Limb (tissue), 2 donors: ENCODE data around the gene PRKCZ.

Experiments used
- DNase-seq, 2 donors: peaks; one replicate each; pipeline ENCODE4 v3.0.0-alpha.2; 2016; ENCODE audit errors: extremely low spot score in 2 of 2

The PRKCZ gene

DNA sequence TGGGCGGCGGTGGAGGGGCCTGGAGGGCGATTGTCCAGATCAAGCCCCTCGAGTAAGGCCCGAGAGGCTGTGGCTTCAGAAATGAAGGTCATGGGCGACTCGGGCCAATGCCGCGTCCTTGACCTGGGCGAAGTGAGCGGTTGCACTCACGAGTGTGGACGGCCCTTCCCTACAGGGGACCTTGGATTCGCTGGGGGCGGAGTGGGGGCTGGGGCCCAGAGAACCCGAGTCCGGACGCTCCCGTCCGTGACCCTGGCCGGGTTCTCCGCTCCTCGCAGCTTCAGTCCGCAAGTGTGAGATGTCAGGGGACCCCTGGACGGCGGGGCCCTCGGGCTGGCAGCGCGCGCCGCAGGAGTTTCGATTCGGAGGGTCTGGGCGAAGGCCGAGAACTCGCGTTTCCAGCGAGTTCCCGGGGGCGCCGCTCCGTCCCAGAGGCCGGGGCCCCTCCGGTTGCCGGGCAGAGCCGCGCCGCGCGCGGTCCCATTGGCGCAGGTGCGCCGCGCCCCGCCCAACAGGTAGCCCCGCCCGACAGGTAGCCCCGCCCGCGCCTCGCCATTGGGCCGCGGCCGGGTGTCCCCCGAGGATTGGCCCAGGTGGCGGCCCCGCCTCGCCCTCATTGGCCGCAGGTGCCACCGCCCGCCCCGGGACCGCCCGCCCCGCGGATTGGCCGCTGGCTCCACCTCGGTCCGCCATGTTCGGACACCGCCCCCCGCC lies at the start of gene PRKCZ:
TSS of gene PRKCZ (plus strand) at position 694 of the 714 bp plus-strand sequence. CDS start 220 bp downstream, outside the sequence.
- peak in 1 of 2 donors; percentile 79 for DNase-seq

DNA sequence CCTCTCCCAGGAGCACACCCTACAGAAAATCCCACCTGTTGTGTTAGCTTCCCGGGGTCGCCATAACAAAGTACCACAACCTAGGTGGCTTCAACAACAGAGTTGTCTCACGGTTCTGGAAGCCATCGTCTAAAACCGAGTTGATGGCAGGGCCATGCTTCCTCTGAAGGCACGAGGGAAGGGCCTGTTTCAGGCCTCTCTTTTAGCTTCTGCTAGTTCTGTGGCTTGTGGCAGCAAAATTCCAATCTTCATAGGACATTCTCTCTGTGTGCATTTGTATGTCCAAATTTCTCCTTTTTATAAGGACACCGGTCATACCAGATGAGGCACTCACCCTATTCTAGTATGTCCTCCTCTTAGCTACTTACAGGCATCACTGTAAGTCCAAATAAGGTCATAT lies 49.8 kb upstream of the PRKCZ start:
- DNase-seq = no peak

DNA sequence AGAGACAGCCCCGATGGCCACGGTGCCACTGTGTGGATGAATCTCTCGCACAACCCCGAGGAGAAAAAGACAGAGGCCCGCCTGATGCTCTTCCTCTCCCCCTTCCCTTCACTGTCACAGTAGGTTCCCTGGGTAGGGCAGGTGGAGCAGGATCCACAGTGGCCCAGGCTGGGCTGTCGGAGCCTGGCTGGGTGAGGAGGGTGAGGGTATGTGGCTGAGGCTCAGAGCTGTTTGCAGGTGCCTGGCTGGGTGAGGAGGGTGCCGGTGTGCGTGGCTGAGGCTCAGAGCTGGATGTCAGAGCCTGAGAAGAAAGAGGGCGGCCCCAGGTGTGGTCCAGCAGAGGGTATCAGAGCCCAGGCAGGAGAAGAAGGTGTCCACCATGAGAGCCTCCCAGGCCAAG lies 49.4 kb upstream of the PRKCZ start:
- no peak for DNase-seq

DNA sequence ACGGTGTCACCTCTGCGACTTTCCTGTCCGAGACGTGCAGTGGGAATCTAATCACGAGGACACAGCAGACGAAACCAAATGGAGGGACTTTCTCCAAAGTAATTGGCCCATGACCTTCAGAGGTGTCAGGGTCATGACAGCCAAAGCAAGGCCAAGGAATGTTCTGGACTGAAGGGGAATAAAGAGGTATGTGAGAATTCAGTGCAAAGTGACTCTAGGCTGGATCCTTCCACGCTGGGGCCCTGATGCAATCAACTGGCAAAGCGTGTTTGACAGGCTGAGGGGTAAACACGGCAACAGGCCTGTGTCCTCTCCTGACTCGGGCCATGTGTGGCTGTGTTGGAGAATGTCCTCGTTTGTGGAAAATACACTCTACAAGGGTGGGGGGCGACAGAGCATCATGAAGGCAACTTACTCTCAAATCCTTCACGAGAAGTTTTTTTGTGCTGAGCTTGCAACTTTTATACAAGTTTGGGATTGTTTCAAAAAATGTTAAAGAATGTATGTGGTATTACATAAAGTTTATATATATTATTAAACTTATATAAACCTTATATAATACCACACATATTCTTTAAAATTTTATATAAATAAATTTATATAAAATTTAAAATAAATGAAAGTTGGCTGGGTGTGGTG lies 48.3 kb upstream of the PRKCZ start:
- no peak for DNase-seq

DNA sequence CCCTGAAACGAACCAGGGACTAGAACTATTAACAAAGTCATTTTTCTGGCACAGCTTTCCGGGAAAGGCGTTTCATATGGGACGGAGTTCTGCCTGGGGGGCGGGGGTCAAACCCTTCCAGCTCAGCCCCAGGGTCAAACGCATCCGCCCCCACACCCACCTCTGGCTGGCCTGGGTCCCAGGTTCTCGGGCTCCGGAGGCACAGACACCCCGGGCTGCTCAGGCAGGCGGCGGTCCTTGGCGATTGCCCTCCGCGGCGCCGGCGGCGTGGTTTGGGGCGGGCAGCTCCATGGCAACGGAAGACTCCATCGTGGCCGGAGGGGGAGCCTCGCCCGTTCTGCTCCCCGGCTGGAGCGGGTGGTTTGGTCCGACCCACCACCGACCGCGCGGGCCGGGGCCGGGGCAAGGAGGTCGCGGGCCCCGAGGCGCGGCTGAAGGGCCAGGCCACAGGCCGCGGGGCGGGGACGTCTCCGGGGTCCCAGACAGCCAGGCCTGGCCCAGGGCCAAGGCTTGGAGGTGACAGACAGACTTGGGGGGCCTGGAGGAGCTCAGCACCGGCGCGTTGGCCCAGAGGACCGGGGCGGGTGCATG lies 46.6 kb upstream of the PRKCZ start, which contains the start of gene CFAP74:
TSS of gene CFAP74 (minus strand) at position 246 of the 591 bp plus-strand sequence. CDS start 12,830 bp downstream, outside the sequence.
- peak in 1 of 2 donors; percentile 83 for DNase-seq

DNA sequence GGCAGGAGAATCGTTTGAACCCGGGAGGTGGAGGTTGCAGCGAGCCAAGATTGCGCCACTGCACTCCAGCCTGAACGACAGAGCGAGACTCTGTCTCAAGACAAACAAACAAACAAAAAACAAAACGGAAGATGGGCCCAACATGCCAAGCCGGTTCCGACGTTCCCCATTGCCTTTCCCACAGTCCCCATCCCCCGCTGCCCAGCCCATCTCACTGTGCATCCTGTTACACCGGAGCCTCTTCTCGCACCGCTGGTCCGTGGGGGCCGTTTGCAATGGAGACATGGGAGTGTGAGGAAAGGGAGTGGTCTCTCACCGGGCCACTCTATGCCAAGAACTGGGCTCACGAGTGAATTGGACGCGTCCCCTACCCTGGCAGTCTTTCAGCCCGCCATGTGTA lies 45.4 kb upstream of the PRKCZ start:
- DNase-seq = no peak

DNA sequence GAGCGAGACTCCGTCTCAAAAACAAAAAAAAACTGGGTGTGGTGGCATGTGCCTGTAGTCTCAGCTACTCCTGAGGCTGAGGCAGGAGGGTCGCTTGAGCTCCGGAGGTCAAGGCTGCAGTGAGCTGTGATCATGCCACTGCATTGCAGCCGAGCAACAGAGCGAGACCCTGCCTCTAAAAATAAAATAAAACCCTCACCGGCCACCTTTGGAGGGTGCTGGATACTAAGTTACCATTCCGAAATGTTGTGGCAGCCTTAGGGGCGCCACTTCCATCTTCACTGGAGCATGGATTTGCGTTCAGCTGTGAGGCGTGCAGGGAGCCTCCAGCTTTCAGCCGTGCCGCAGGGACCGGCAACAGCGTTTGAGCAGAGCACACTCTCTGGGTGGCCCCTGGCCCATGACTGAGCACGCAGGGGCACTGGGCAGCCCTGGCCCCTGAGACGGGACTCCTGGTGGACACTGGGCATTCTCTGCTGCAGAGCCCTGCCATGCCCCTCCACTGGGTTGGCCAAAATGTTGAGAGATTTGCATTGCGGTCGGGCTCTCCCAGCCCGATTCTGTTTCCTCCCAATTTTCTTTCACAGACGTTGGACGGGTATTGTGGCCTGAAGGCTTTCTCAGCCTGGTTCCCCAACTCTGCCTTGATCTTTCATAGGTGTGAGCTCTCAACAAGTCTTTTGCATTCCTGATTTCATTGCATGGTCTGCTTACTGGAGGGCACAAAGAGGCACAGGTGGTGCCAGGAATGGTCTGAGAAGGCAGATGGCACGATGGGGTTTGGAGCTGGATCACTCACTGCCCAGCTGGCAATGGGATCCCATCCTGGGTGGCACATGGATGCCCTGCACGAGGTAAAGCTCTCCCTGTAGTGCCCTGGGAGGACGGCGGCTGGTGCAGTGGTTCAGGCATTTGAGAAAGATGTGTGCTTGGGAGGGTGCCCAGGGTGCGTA lies 40.8 kb upstream of the PRKCZ start:
- no peak for DNase-seq

DNA sequence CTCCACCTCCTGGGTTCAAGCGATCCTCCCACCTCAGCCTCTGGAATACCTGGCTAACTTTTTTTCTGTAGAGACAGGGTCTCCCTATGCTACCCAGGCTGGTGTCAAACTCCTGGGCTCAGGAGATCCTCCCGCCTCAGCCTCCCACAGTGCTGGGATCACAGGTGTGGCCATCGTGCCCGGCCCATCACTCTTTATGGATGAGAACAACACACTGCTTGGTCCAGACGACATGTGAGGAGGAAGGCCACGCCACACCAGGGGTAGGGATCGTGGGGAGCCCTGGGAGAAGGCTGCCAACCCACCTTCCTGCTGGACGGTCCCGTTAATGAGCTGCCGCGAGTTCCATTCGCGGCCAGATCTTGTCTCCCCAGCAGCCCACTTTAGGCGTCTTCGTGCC lies 36.0 kb upstream of the PRKCZ start:
- no peak for DNase-seq

DNA sequence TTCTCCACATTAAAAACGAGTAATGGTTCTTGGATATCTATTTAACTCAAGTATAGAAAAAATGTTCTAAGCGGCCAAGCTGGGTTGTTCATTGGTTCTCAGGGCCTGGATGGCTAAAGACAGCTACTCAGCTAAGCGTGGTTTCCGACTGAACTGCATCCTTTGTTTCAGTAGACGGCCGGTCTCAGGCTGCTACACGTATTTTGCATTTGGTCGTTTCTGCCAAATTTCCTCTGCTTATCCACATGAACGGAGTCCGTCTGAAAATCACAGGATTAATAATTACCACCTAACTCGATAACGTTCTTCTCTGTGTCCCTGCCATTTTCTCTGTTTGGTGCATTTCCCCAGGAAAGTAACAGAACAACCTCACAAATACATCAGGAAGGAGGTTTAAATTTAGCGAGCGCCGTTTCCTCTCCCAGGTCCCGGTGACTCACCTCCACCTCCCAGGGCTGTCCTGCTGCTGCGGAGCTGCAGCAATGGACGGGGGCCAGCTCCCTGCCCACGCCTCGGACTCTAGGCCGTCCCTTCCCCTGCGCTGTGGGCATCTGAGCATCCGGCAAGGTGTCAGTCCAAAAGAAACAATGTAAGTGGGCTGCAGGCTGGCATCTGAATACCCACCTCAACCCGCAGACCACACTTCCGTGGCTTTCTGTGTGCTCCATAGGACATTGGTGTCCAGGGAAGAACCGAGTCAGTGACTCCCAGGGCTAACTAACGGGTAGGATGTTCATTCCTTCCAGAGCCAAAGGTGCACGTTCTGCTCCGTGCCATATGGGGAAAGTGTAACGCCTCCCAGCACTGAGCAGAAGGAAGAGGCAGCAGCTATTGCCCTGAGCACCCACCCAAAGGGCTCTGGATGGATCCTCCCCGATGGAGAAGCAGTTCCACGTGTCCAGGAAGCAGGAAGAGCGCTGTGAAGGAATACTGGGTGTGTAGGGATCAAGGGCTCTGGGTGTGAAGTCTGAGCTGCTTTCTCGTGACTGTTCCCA lies 35.2 kb upstream of the PRKCZ start:
- no peak for DNase-seq

DNA sequence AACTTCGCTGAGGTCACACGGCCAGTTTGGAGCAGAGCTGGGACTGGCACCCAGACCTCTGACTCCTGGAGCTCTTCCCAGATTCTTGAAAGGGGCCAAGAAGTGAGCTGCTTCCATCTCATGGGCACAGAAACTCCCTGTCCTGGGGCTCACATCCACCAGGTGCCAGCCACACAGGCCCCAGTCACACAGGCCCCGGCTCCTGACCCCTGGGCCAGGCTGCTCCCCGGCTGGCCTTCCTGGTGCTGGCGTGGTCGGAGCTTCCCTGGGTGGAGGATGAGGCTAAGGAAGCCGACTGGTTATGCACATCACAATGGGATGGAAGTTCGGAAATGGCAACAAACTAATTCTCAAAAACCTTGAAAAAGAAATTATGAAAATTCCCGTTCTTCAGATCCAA lies 34.1 kb upstream of the PRKCZ start:
- no peak for DNase-seq

DNA sequence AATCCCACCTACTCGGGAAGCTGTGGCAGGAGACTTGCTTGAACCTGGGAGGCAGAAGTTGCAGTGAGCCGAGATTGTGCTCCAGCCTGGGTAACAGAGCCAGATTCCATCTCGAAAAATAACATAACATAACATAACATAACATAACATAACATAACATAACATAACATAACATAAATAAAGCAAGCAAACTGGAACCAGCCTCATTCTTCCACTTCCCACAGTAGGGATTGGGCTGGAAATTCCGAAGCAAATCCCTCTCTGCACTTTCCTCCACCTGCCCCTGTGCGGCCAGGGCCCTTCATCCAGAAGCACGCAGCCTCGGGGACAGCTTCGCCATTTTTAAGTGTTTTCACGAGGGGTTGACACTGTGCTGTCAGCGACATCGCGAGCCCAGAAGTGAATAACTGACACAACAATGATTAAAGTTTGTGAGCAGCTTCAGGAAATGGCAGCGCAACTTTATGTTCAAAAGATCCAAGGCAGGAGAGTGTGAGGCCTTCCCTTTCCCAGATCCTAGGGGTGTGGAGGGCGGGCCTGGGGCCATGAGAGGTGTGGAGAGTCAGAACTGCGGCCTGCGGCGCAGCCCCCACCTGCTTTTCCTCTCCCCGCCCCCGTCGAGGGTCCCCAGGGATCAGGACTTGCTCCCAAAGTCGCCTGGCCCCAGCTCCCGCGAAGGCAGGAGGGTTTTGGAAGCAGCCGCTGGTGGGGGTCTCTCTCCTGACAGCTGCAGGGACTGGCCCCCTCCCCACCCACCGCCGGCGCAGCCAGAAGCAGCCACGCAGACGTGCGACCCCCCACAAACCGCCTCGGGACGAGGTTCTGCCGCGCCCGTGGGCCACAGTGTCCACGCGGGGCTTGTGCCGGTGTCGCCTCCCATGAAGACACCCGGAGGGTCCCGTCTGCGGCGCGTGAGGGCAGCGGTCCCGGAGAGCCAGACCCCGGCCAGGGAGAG lies 31.7 kb upstream of the PRKCZ start:
- DNase-seq = peak in 1 of 2 donors; percentile 50

DNA sequence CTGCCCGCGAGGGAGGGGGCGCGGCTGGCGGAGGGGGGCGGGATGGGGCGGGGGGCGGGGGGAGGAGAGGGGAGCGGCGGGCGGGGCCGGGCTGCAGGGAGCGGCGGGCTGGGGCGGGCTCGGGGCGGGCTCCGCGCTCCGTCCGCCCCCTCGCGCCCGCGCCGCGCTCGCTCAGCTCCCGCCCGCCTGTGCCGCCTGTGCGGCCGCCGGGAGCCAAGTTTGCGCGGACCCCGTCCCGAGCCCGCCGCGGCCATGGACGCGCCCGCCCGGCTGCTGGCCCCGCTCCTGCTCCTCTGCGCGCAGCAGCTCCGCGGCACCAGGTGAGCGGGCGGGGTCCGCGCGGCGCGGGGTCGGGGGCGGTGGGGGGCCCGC lies 31.1 kb upstream of the PRKCZ start, which contains the start of gene GABRD:
TSS of gene GABRD (plus strand) at position 174 of the 372 bp plus-strand sequence. CDS start at position 253, 79 bp downstream.
- peak in 1 of 2 donors; percentile 55 for DNase-seq

DNA sequence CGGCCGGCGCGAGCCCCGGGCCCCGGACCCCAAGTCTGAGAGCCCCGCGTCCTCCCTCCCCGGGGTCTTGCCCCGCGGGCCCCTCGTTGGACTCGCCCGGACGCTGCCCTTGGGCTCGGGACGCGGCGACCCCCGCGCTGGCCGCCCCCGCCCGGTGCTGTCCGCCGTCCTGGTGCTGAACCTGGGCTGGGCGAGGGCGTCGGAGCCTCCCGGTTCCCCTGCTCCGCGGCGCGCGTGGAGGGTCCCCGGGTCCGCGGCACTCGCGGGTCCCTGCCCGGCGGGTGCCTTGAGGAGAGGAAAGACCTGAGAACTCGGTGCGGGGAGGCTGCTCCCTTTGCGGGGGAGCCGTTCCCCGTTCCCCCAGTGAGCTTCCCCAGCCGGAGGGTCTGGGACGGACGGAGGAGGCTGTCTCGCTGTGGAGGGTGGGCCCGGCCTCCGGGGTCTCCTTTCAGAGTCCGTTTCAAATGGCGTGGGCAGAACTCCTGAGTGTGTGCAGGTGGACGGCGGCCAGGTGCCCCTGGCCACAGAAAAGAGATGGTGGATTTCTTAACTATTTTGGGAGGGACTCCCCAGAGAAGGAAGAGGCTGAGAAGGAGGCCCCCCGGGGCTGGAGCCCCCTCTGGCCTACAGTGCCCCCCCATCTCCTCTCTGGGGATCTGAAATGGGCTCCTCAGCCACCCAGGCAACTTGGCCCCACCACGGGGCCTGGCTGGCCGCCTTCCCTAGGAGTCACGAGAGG lies 30.5 kb upstream of the PRKCZ start:
- peak in 1 of 2 donors; percentile 69 for DNase-seq

DNA sequence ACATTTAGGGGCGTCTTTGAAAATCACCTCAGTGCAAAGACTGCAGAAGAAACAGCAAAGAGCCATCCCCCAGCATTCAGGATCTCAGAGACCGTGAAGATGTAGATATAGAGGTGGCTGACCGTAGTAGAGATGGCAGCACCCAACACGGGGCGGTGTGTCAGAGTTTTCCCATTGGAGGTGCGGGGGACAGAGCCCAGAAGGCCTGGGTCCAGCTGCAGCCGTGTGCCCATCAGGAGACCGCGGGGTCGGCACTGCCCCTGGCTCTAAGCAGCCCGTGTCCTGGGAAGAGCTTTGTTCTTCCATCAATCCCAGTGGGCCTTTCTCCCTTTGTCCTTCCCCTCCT lies 29.9 kb upstream of the PRKCZ start:
- no peak for DNase-seq

DNA sequence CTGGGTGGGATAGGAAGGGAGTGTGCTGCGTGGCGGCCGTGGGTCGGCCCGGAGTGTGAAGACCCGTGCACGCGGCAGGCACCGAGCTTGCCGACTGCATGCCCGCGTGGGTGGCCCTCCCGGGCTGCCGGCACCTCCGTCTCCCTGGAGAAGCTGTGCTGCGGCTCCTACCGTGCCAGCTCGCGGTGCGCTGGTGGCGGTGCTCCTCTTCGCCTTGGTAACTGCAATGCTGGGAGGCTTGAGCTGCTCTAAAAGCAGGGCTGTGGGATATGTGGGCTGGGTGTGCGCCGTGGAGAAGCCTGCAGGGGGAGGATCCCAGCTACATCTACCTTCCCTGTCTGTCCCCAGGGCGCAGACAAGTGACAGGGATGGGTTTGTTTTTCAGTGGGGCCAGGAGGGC lies 28.7 kb upstream of the PRKCZ start:
- no peak for DNase-seq

DNA sequence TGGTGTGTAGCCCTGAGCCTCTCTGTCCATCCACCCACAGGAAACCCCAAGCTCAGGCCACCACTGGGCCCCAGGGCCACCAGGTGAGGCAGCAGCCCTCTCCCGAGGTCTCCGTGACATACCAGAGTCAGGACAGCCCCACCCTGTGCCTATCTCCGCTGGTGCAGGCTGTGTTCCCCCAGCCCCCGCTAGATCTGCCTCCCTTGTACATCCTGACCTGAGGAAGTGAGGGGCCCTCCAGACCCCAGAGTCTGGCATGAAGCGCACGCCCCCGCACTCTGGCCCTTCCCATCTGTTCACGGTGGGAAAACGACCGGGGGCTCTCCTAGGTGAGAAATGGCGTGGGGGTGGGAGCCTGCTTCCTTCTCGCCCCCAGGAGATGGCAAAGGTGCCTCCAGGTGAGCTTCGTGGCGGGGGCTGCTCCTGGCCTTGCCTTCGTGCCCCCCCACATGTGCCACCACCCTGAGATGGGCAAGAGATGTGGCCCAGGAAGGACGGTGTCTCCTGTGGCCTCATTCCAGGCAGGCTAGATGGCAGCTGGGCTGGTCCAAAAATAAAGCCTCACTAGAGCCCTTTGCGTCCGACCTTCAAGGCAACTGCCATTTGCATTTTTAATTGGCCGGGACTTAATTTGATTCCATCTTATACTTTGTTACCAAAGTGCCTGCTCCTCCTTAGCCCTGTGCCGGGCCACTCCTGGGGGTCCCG lies 28.0 kb upstream of the PRKCZ start:
- DNase-seq = no peak

DNA sequence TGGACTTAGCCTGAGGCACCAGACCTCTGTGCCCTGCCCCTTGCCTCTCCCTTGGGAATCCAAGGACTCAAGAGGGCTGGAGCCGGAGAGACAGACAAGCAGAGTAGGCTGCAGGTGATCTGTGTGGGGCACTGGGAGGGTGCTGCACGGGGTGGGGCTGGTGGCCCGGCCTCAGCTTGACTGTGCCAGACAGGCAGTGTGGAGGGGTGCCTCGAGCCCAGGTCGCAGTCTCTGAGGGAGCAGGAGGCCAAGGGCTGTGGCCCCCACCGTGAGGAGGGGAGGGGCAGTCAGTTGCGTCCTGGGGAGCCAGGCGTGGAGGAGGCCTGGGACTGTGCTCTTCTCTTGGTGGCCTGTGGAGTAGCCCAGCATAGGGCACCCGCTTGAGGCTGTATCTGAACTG lies 27.0 kb upstream of the PRKCZ start:
- DNase-seq = no peak

DNA sequence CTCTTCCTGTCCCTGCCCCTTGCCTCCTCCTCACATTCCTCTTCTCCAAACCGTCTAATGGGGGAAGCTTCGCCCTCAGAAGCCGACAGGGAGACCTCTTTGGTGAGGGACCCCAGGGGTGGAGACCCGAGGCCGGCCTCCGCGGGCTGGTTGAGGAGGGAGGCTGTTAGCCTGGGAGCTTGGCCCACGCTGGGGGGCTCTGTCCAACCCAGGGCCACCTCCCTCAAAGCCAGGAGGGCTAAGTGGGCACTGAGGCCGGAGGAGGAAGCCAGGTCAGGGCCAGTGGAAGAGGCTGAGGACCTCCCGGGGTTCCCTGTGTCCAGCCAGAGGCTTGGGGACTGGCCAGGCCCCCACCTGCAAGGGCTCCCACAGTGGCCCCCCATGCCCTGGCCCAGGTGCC lies 25.8 kb upstream of the PRKCZ start:
- DNase-seq = no peak
